HepG2 (cell line): ENCODE data around the gene CDC42BPG. TPM values are rescaled to one million over a fixed set of nuclear protein-coding genes. Genes with fewer than 3 reads are reported as not detected.

Source experiments
- ATF6 ChIP-seq: sonication (generic); formaldehyde crosslinking; conservative IDR thresholded peaks from 2 replicates; pipeline ENCODE4 v1.4.0; 2020; ENCODE audit warnings: missing genetic modification reagents
- DMTF1 ChIP-seq: sonication (generic); formaldehyde crosslinking; IDR thresholded peaks from 2 replicates; pipeline ENCODE4 v1.4.0; 2020; ENCODE audit warnings: mild to moderate bottlenecking, missing genetic modification reagents
- ERF ChIP-seq: IDR thresholded peaks from 2 replicates; pipeline ENCODE4 v1.6.1; 2018; ENCODE audit warnings: missing biosample characterization, missing genetic modification reagents
- FOSL1 ChIP-seq: sonication (generic); formaldehyde crosslinking; IDR thresholded peaks from 2 replicates; pipeline ENCODE4 v1.9.0; 2021; ENCODE audit warnings: missing genetic modification reagents, borderline replicate concordance
- HNRNPLL ChIP-seq: fragments of 200-400 bp; formaldehyde crosslinking; IDR thresholded peaks from 2 replicates; pipeline ENCODE4 v1.6.1; 2017; ENCODE audit warnings: mild to moderate bottlenecking, low read depth, low read length; ENCODE audit not compliant: poor library complexity, severe bottlenecking
- HOXA7 ChIP-seq: sonication (generic); formaldehyde crosslinking; IDR thresholded peaks from 2 replicates; pipeline ENCODE4 v1.8.1; 2022; ENCODE audit warnings: mild to moderate bottlenecking, missing genetic modification reagents, moderate library complexity
- JDP2 ChIP-seq: sonication (generic); formaldehyde crosslinking; IDR thresholded peaks from 2 replicates; pipeline ENCODE4 v1.8.1; 2022; ENCODE audit warnings: missing genetic modification reagents, borderline replicate concordance
- KLF16 ChIP-seq, 2 experiments: sonication (generic) in 1 of 2; formaldehyde crosslinking in 1 of 2; IDR thresholded peaks; 2 replicates each; pipeline versions ENCODE4 v1.6.1 to v1.8.0; 2016 to 2023; ENCODE audit warnings: missing genetic modification reagents in 2 of 2, missing compliant biosample characterization in 1 of 2
- MTF1 ChIP-seq: sonication (generic); formaldehyde crosslinking; IDR thresholded peaks from 2 replicates; pipeline ENCODE4 v1.5.0; 2020; ENCODE audit warnings: missing genetic modification reagents
- RFXAP ChIP-seq: sonication (generic); formaldehyde crosslinking; IDR thresholded peaks from 2 replicates; pipeline ENCODE4 v1.4.0; 2020; ENCODE audit warnings: missing genetic modification reagents, borderline replicate concordance
- SIN3A ChIP-seq: IDR thresholded peaks from 2 replicates; pipeline ENCODE4 v1.6.1; 2011; ENCODE audit warnings: low read depth, mild to moderate bottlenecking, control low read depth, low read length, borderline replicate concordance
- SP2 ChIP-seq: sonication (generic); formaldehyde crosslinking; IDR thresholded peaks from 2 replicates; pipeline ENCODE4 v1.5.1; 2020; ENCODE audit warnings: mild to moderate bottlenecking, missing genetic modification reagents
- SRSF4 ChIP-seq: fragments of 200-400 bp; formaldehyde crosslinking; IDR thresholded peaks from one replicate; pipeline ENCODE4 v1.6.1; 2018; ENCODE audit warnings: mild to moderate bottlenecking, low read depth, low read length, moderate library complexity; ENCODE audit not compliant: poor library complexity, severe bottlenecking
- TBP ChIP-seq: sonication (generic); formaldehyde crosslinking; IDR thresholded peaks from 2 replicates; pipeline ENCODE4 v1.5.0; 2020; ENCODE audit warnings: missing genetic modification reagents
- THAP9 ChIP-seq: sonication (generic); formaldehyde crosslinking; IDR thresholded peaks from 2 replicates; pipeline ENCODE4; 2020; ENCODE audit warnings: missing genetic modification reagents, mild to moderate bottlenecking, borderline replicate concordance
- ZBTB1 ChIP-seq: sonication (generic); formaldehyde crosslinking; IDR thresholded peaks from 2 replicates; pipeline ENCODE4 v1.4.0; 2020; ENCODE audit warnings: missing genetic modification reagents, borderline replicate concordance
- ZBTB14 ChIP-seq: sonication (generic); formaldehyde crosslinking; IDR thresholded peaks from 2 replicates; pipeline ENCODE4 v1.4.0; 2020; ENCODE audit warnings: missing genetic modification reagents
- ZBTB38 ChIP-seq: sonication (generic); formaldehyde crosslinking; IDR thresholded peaks from 2 replicates; pipeline ENCODE4 v1.5.1; 2020; ENCODE audit warnings: mild to moderate bottlenecking, missing genetic modification reagents
- ZBTB8A ChIP-seq: sonication (generic); formaldehyde crosslinking; IDR thresholded peaks from 2 replicates; pipeline ENCODE4 v1.4.0; 2020; ENCODE audit warnings: mild to moderate bottlenecking, low read depth, missing genetic modification reagents, borderline replicate concordance
- ZNF207 ChIP-seq: fragments of 450-650 bp; IDR thresholded peaks from 2 replicates; pipeline ENCODE4 v1.6.1; 2016; ENCODE audit warnings: antibody characterized with exemption, borderline replicate concordance
- ZNF256 ChIP-seq: sonication (generic); formaldehyde crosslinking; conservative IDR thresholded peaks from 2 replicates; pipeline ENCODE4 v1.4.0; 2020; ENCODE audit warnings: missing genetic modification reagents
- ZNF768 ChIP-seq: sonication (generic); formaldehyde crosslinking; IDR thresholded peaks from 2 replicates; pipeline ENCODE4 v1.4.0; 2020; ENCODE audit warnings: missing genetic modification reagents
- polyA plus RNA-seq, 8 experiments: library from polyadenylated mRNA; depleted of rRNA in 3 of 8; stranded (reverse) in 7 of 8; unstranded in 1 of 8; fragments of >200 nt; fragmentation: Illumina TruSeq in 4 of 8; extraction: Trizol in 4 of 8; gene quantifications; 2 replicates each; pipeline versions ENCODE4 v1.2.1 to v1.2.3, GENCODE V29; 2011 to 2016; ENCODE audit warnings: low read depth in 4 of 8, missing spikeins in 1 of 8, mixed read lengths in 1 of 8; ENCODE audit not compliant: insufficient read depth in 1 of 8
- total RNA-seq, 5 experiments: library from RNA; depleted of rRNA; stranded (reverse); fragments of >200 nt; fragmentation: Illumina TruSeq; extraction: Trizol; gene quantifications; 2 replicates each; pipeline ENCODE4 v1.2.3, GENCODE V29; 2016; ENCODE audit warnings: low read depth in 1 of 5

The CDC42BPG gene
- total and polyA plus RNA-seq, 2 of the 13 experiments (the other 11 are each of a cell fraction or from before 2014, with no cell fraction given), result 0.55 to 1.4 TPM

- TF ChIP-seq RFXAP (CRISPR knock-in tag) (no peak), ZBTB8A (CRISPR knock-in tag) (no peak), THAP9 (CRISPR knock-in tag) (no peak), SRSF4 (no peak), KLF16 (CRISPR knock-in tag; IDR thresholded peaks at IDR 0.05) (peak in 1 of 2 experiments; percentile 86; a peak in 1 of 4 replicates), SP2 (CRISPR knock-in tag) (no peak), ERF (CRISPR knock-in tag) (peak; percentile 89), ZNF256 (CRISPR knock-in tag) (no peak), DMTF1 (no peak), ZBTB38 (CRISPR knock-in tag) (peak; percentile 58; the same call in 1 of the 2 replicates), HNRNPLL (no peak), SIN3A (peak; percentile 29; the same call in 1 of the 2 replicates), TBP (CRISPR knock-in tag) (no peak), HOXA7 (CRISPR knock-in tag) (no peak), FOSL1 (CRISPR knock-in tag) (no peak), ATF6 (CRISPR knock-in tag) (no peak), ZNF768 (CRISPR knock-in tag) (peak; percentile 100), ZBTB14 (CRISPR knock-in tag) (no peak), ZBTB1 (CRISPR knock-in tag) (no peak), ZNF207 (no peak), JDP2 (no peak), MTF1 (CRISPR knock-in tag) (no peak)
Observed at GRCh38 chr11:64846998-64847666, 2.7 kb upstream of the CDC42BPG start (continued).
